T-helper 9 cell (primary cell): ENCODE data around the gene CTNNA2.
"Not testable (repeated sequence)": the region's sequence is repeated elsewhere in the genome, so short reads cannot be mapped to it uniquely, and the experiment has no call there.

Experiments used
- DNase-seq: peaks from one replicate; pipeline ENCODE4 v3.0.0-alpha.2; 2020

The CTNNA2 gene

GRCh38 chr2:80048296-80048695 lies 535.4 kb downstream of the CTNNA2 start:
- DNase-seq, result no peak

- no peak for DNase-seq
Observed at GRCh38 chr2:80050246-80050645, 537.4 kb downstream of the CTNNA2 start.

GRCh38 chr2:80053522-80054345 lies 540.9 kb downstream of the CTNNA2 start:
- no peak for DNase-seq

- DNase-seq, result no peak
Observed at GRCh38 chr2:80054346-80054675, 541.5 kb downstream of the CTNNA2 start.

- DNase-seq, result no peak
Observed at GRCh38 chr2:80057956-80058355, 545.1 kb downstream of the CTNNA2 start.

GRCh38 chr2:80058562-80058961 lies 545.7 kb downstream of the CTNNA2 start:
- no peak for DNase-seq

- DNase-seq, result no peak
Observed at GRCh38 chr2:80059447-80059846, 546.6 kb downstream of the CTNNA2 start.

GRCh38 chr2:80061881-80062280 lies 549.0 kb downstream of the CTNNA2 start:
- no peak for DNase-seq

- DNase-seq, result no peak
Observed at GRCh38 chr2:80062298-80062697, 549.4 kb downstream of the CTNNA2 start.

- no peak for DNase-seq
Observed at GRCh38 chr2:80068038-80068731, 555.3 kb downstream of the CTNNA2 start.

- DNase-seq, result no peak
Observed at GRCh38 chr2:80070587-80070986, 557.7 kb downstream of the CTNNA2 start.

GRCh38 chr2:80071941-80072340 lies 559.1 kb downstream of the CTNNA2 start:
- DNase-seq, result no peak

- no peak for DNase-seq
Observed at GRCh38 chr2:80073134-80073561, 560.3 kb downstream of the CTNNA2 start.

- no peak for DNase-seq
Observed at GRCh38 chr2:80074321-80075070, 561.6 kb downstream of the CTNNA2 start.

GRCh38 chr2:80075719-80076118 lies 562.9 kb downstream of the CTNNA2 start:
- DNase-seq, result no peak

GRCh38 chr2:80078290-80079036 lies 565.6 kb downstream of the CTNNA2 start:
- DNase-seq, result no peak

- DNase-seq, result no peak
Observed at GRCh38 chr2:80080957-80081356, 568.1 kb downstream of the CTNNA2 start.

GRCh38 chr2:80086831-80087230 lies 574.0 kb downstream of the CTNNA2 start:
- DNase-seq, result no peak

- DNase-seq, result no peak
Observed at GRCh38 chr2:80091237-80091636, 578.4 kb downstream of the CTNNA2 start.

- DNase-seq, result no peak
Observed at GRCh38 chr2:80092474-80092873, 579.6 kb downstream of the CTNNA2 start.

GRCh38 chr2:80098503-80098902 lies 585.7 kb downstream of the CTNNA2 start:
- not testable (repeated sequence) for DNase-seq

- no peak for DNase-seq
Observed at GRCh38 chr2:80102026-80102425, 589.2 kb downstream of the CTNNA2 start.
